Measurements from ENCODE around the gene TCOF1.

DNA sequence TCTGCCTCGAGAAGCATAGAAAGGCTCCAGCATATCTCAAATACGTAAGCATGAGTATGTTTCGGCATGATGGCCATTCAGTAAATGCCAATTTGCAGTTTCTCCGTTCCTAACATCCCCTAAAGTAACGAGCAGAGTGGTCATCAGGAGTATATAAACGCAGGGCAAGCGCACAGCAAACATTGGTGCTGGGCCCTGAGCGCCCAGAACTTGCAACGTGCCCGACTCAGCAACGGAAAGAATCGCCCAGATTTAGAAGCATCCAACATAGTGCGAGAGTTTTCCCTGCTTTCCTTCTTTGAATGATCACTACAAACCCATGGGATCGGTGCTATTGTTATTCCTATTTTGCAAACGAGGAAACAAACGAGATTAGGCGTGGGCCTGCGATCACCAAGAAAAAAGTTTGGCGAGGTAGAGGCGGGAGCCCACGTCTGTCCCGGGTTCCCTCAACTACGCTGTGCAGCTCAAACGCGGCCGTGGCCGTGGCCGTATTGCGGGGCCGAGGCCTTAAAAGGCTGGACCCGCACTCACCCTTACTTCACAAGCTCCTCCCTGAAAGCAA is 91.5 kb downstream of the TCOF1 start:
- TF ChIP-seq, protein P1, sequence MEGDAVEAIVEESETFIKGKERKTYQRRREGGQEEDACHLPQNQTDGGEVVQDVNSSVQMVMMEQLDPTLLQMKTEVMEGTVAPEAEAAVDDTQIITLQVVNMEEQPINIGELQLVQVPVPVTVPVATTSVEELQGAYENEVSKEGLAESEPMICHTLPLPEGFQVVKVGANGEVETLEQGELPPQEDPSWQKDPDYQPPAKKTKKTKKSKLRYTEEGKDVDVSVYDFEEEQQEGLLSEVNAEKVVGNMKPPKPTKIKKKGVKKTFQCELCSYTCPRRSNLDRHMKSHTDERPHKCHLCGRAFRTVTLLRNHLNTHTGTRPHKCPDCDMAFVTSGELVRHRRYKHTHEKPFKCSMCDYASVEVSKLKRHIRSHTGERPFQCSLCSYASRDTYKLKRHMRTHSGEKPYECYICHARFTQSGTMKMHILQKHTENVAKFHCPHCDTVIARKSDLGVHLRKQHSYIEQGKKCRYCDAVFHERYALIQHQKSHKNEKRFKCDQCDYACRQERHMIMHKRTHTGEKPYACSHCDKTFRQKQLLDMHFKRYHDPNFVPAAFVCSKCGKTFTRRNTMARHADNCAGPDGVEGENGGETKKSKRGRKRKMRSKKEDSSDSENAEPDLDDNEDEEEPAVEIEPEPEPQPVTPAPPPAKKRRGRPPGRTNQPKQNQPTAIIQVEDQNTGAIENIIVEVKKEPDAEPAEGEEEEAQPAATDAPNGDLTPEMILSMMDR (IDR thresholded peaks at IDR 0.05) = no peak
- no peak for TF ChIP-seq POLR2A (IDR thresholded peaks at IDR 0.05)
